Gastroesophageal sphincter (tissue), 4 donors: ENCODE results near the gene SLFN12L. TPM values are rescaled to one million over a fixed set of nuclear protein-coding genes. Genes with fewer than 3 reads are reported as not detected.
"Not testable (repeated sequence)": the region's sequence is repeated elsewhere in the genome, so short reads cannot be mapped to it uniquely, and the experiment has no call there.

Experiments
- ATAC-seq: fragments of 150-250 bp; one replicate; pipeline ENCODE4 v1.9.1; 2016; ENCODE audit warnings: mild to moderate bottlenecking, moderate library complexity
- H3K27ac ChIP-seq, 4 donors: fragments of 200-600 bp; sonication (generic) in 3 of 4; 1 replicate in 3 of 4; 2 replicates in 1 of 4; pipeline ENCODE4 v1.5.1; 2016 to 2019
- H3K27me3 ChIP-seq: fragments of 200-600 bp; sonication (generic); one replicate; pipeline ENCODE4 v1.5.1; 2019
- H3K36me3 ChIP-seq, 2 donors: fragments of 200-600 bp; sonication (generic); one replicate each; pipeline ENCODE4 v1.5.1; 2019; ENCODE audit warnings: control low read depth in 1 of 2
- H3K4me1 ChIP-seq, 3 donors: fragments of 200-600 bp; sonication (generic); 1 replicate in 2 of 3; 2 replicates in 1 of 3; pipeline ENCODE4 v1.5.1; 2016 to 2019; ENCODE audit warnings: control low read depth in 2 of 3
- H3K4me3 ChIP-seq, 2 donors: fragments of 200-600 bp; sonication (generic); one replicate each; pipeline ENCODE4 v1.5.1; 2019; ENCODE audit warnings: mild to moderate bottlenecking in 1 of 2, moderate library complexity in 1 of 2
- H3K9me3 ChIP-seq, 3 donors: fragments of 200-600 bp; sonication (generic); one replicate each; pipeline ENCODE4 v1.5.1; 2017 to 2019; ENCODE audit warnings: control low read depth in 2 of 3
- CTCF ChIP-seq, 4 experiments: fragments of 200-600 bp in 2 of 4; fragments of 450-650 bp in 2 of 4; sonication (generic) in 1 of 4; IDR thresholded peaks; one replicate each; pipeline ENCODE4 v1.5.1; 2017 to 2019; ENCODE audit warnings: antibody characterized with exemption in 4 of 4, mild to moderate bottlenecking in 2 of 4, moderate library complexity in 2 of 4
- EP300 ChIP-seq: sonication (generic); formaldehyde crosslinking; IDR thresholded peaks from one replicate; pipeline ENCODE4 v1.6.1; 2017; ENCODE audit warnings: antibody characterized with exemption, mild to moderate bottlenecking
- POLR2A ChIP-seq, 2 donors: fragments of 450-650 bp; IDR thresholded peaks; one replicate each; pipeline ENCODE4 v1.6.1; 2017; ENCODE audit warnings: antibody characterized with exemption in 2 of 2, mild to moderate bottlenecking in 2 of 2, moderate library complexity in 1 of 2
- POLR2AphosphoS5 ChIP-seq: sonication (generic); formaldehyde crosslinking; IDR thresholded peaks from one replicate; pipeline ENCODE4 v1.6.1; 2017; ENCODE audit warnings: antibody characterized with exemption
- WGBS, 2 donors: methylation state at CpG; one replicate each; pipeline ENCODE4 v1.1.5; 2018; ENCODE audit warnings: low coverage in 1 of 2; 5-methylcytosine and 5-hydroxymethylcytosine counted together
- total RNA-seq, 4 donors: library from RNA; depleted of rRNA; stranded (reverse); fragments of >200 nt; gene quantifications; one replicate each; pipeline ENCODE4 v1.1.0, GENCODE V29; 2016

SLFN12L gene
- total RNA-seq, 4 donors from 2014 or later = 0.17 to 1.9 (median 0.92) TPM

- H3K4me1 ChIP-seq = peaks cover 0 to 27% (median 0%) of the 10 kb centered on the region in 3 donors
- H3K9me3 ChIP-seq = no peaks in the 10 kb centered on the region
- TF ChIP-seq EP300 = no peak
- H3K4me3 ChIP-seq = no peak overlapping the region
- H3K36me3 ChIP-seq = no peaks in the 10 kb centered on the region
- H3K27me3 ChIP-seq = peaks cover 7% of the 10 kb centered on the region
- ATAC-seq = no peak
- peak overlapping the region in 2 of 4 donors; percentile 10 to 42 for H3K27ac ChIP-seq
- WGBS, 2 donors = 79 to 85% methylated on average over 9 to 11 of the region's 13 CpGs
Observed at GRCh38 chr17:35536664-35537171, 760 bp downstream of the SLFN12L start.

GRCh38 chr17:35535406-35535805 is 2.1 kb downstream of the SLFN12L start:
- H3K4me3 ChIP-seq, H3K9me3 ChIP-seq, H3K27ac ChIP-seq, H3K36me3 ChIP-seq, ATAC-seq, H3K27me3 ChIP-seq: not testable (repeated sequence)
- peaks cover 0 to 23% (median 0%) of the 10 kb centered on the region in 3 donors for H3K4me1 ChIP-seq
- 95 to 100% methylated on average over 1 to 4 of the region's 9 CpGs for WGBS, 2 donors

GRCh38 chr17:35534576-35535093 is 2.8 kb downstream of the SLFN12L start:
- H3K36me3 ChIP-seq = no peaks in the 10 kb centered on the region
- H3K9me3 ChIP-seq = no peaks in the 10 kb centered on the region
- WGBS, 2 donors = 42 to 80% methylated on average over 1 to 3 of the region's 3 CpGs
- H3K27me3 ChIP-seq = no peaks in the 10 kb centered on the region
- H3K4me3 ChIP-seq = no peak overlapping the region
- TF ChIP-seq CTCF (IDR thresholded peaks at IDR 0.05) (no peak), POLR2AphosphoS5 (no peak), EP300 (no peak), POLR2A (IDR thresholded peaks at IDR 0.05) (no peak)
- H3K4me1 ChIP-seq = peaks cover 0 to 17% (median 0%) of the 10 kb centered on the region in 3 donors
- no peak for ATAC-seq
- no peak overlapping the region for H3K27ac ChIP-seq

- no peaks in the 10 kb centered on the region for H3K4me1 ChIP-seq
- no peaks in the 10 kb centered on the region for H3K9me3 ChIP-seq
- no peaks in the 10 kb centered on the region for H3K36me3 ChIP-seq
- H3K4me3 ChIP-seq = no peak overlapping the region
- 44 to 53% methylated on average over 1 of the region's 1 CpG for WGBS, 2 donors
- no peak overlapping the region for H3K27ac ChIP-seq
- ATAC-seq = no peak
- no peak for TF ChIP-seq POLR2A (IDR thresholded peaks at IDR 0.05)
- no peak for TF ChIP-seq EP300
- TF ChIP-seq CTCF (IDR thresholded peaks at IDR 0.05) = no peak
- no peak for TF ChIP-seq POLR2AphosphoS5
- H3K27me3 ChIP-seq = peaks cover 5% of the 10 kb centered on the region
Observed at GRCh38 chr17:35531160-35531559, 6.3 kb downstream of the SLFN12L start.

DNA sequence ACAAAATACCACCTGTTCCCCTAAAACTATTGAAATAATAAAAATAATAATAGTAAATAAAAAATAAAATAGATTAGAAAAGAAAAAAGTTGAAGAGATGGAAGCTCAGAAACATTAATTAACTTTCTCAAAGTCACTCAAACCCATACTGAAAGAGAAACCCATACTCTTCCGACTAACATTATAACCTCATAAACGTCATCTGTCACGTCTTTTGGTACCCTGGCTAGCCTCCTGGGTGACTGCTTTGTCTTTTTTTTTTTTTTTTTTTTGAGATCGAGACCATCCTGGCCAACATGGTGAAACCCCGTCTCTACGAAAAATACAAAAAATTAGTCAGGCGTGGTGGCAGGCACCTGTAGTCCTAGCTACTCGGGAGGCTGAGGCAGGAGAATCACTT is 7.6 kb downstream of the SLFN12L start:
- H3K9me3 ChIP-seq = no peaks in the 10 kb centered on the region
- no peak for ATAC-seq
- peaks cover 5% of the 10 kb centered on the region for H3K27me3 ChIP-seq
- H3K4me3 ChIP-seq = no peak overlapping the region
- H3K36me3 ChIP-seq = no peaks in the 10 kb centered on the region
- H3K27ac ChIP-seq = no peak overlapping the region
- TF ChIP-seq POLR2A (IDR thresholded peaks at IDR 0.05) (no peak), CTCF (IDR thresholded peaks at IDR 0.05) (no peak), POLR2AphosphoS5 (no peak), EP300 (no peak)
- no peaks in the 10 kb centered on the region for H3K4me1 ChIP-seq
- WGBS, 2 donors = 76 to 83% methylated on average over 2 to 3 of the region's 8 CpGs

- 86 to 92% methylated on average over 1 of the region's 1 CpG for WGBS, 2 donors
Observed at GRCh38 chr17:35529326-35529725, 8.2 kb downstream of the SLFN12L start.

More at GRCh38 chr17:35529326-35529725, 8.2 kb downstream of the SLFN12L start:
- not testable (repeated sequence) for ATAC-seq, H3K27ac ChIP-seq, H3K27me3 ChIP-seq, H3K9me3 ChIP-seq, H3K36me3 ChIP-seq, H3K4me1 ChIP-seq, H3K4me3 ChIP-seq
